ENCODE measurements around the gene TOP2A.
"Not testable (repeated sequence)": the region's sequence is repeated elsewhere in the genome, so short reads cannot be mapped to it uniquely, and the experiment has no call there.

The TOP2A gene

GRCh38 chr17:40425741-40426140 lies 8.0 kb upstream of the TOP2A start:
- no peak for DNase-seq

- DNase-seq, result no peak
These were observed 5.4 kb upstream of the TOP2A start for GRCh38 chr17:40422990-40423633.

GRCh38 chr17:40419559-40420331 lies 2.0 kb upstream of the TOP2A start:
- no peak for DNase-seq

GRCh38 chr17:40418428-40418706 lies 671 bp upstream of the TOP2A start:
- no peak for DNase-seq

- peak; percentile 41 for DNase-seq
These were observed 463 bp downstream of the TOP2A start for GRCh38 chr17:40417258-40417608.

- DNase-seq, result no peak
These were observed 1.0 kb downstream of the TOP2A start for GRCh38 chr17:40416671-40417070.

GRCh38 chr17:40415390-40415789 lies 2.3 kb downstream of the TOP2A start:
- DNase-seq, result peak; percentile 13

GRCh38 chr17:40414312-40414711 lies 3.4 kb downstream of the TOP2A start:
- not testable (repeated sequence) for DNase-seq

GRCh38 chr17:40412880-40413279 lies 4.8 kb downstream of the TOP2A start:
- no peak for DNase-seq

- DNase-seq, result no peak
These were observed 5.9 kb downstream of the TOP2A start for GRCh38 chr17:40411821-40412220.

GRCh38 chr17:40410082-40410481 lies 7.6 kb downstream of the TOP2A start:
- no peak for DNase-seq

GRCh38 chr17:40409540-40409939 lies 8.2 kb downstream of the TOP2A start:
- not testable (repeated sequence) for DNase-seq

GRCh38 chr17:40407460-40407859 lies 10.2 kb downstream of the TOP2A start:
- no peak for DNase-seq

- no peak for DNase-seq
These were observed 13.7 kb downstream of the TOP2A start for GRCh38 chr17:40404003-40404402.

- DNase-seq, result no peak
These were observed 15.0 kb downstream of the TOP2A start for GRCh38 chr17:40402668-40403067.

- DNase-seq, result no peak
These were observed 18.5 kb downstream of the TOP2A start for GRCh38 chr17:40399185-40399584.

- DNase-seq, result not testable (repeated sequence)
These were observed 31.1 kb downstream of the TOP2A start for GRCh38 chr17:40386555-40386954.

- DNase-seq, result no peak
These were observed 35.4 kb downstream of the TOP2A start for GRCh38 chr17:40382251-40382650.

- no peak for DNase-seq
These were observed 38.7 kb downstream of the TOP2A start for GRCh38 chr17:40378966-40379365.

- DNase-seq, result no peak
These were observed 39.9 kb downstream of the TOP2A start for GRCh38 chr17:40377832-40378231.

GRCh38 chr17:40376541-40376940 lies 41.2 kb downstream of the TOP2A start:
- not testable (repeated sequence) for DNase-seq

GRCh38 chr17:40375786-40376185 lies 41.9 kb downstream of the TOP2A start:
- not testable (repeated sequence) for DNase-seq

GRCh38 chr17:40374821-40375498 lies 42.7 kb downstream of the TOP2A start:
- DNase-seq, result no peak

GRCh38 chr17:40373999-40374398 lies 43.7 kb downstream of the TOP2A start:
- DNase-seq, result no peak

All from NCI-H748 treated with DMSO at 0.1 percent for 48 hours (cell line).